ENCODE results near the gene ADAM12. TPM values are rescaled to one million over a fixed set of nuclear protein-coding genes. Genes with fewer than 3 reads are reported as not detected.

The ADAM12 gene
- total RNA-seq, 1 donor from 2014 or later = 8.0 TPM

GRCh38 chr10:126392068-126392467 lies 3.8 kb upstream of the ADAM12 start:
- Mint-ChIP-seq H3K4me3 (no peak overlapping the region), H3K27me3 (ENCODE audit: insufficient read depth, low read depth) (peaks cover 31% of the 10 kb centered on the region), H3K9me3 (peaks cover 4% of the 10 kb centered on the region), H3K27ac (no peak overlapping the region), H3K4me1 (peaks cover 21% of the 10 kb centered on the region), H3K36me3 (peaks cover 2% of the 10 kb centered on the region)
- H3F3A ChIP-seq (ENCODE audit: low read depth) = peaks cover 13% of the 10 kb centered on the region
- peaks cover 26% of the 10 kb centered on the region for H3K4me1 ChIP-seq
- H2AFZ ChIP-seq (replicated peaks) = no peak overlapping the region
- TF ChIP-seq EZH2 (IDR thresholded peaks at IDR 0.05) (no peak), EZH2phosphoT487 (IDR thresholded peaks at IDR 0.05) (no peak)
- TF ChIP-seq, protein P1, sequence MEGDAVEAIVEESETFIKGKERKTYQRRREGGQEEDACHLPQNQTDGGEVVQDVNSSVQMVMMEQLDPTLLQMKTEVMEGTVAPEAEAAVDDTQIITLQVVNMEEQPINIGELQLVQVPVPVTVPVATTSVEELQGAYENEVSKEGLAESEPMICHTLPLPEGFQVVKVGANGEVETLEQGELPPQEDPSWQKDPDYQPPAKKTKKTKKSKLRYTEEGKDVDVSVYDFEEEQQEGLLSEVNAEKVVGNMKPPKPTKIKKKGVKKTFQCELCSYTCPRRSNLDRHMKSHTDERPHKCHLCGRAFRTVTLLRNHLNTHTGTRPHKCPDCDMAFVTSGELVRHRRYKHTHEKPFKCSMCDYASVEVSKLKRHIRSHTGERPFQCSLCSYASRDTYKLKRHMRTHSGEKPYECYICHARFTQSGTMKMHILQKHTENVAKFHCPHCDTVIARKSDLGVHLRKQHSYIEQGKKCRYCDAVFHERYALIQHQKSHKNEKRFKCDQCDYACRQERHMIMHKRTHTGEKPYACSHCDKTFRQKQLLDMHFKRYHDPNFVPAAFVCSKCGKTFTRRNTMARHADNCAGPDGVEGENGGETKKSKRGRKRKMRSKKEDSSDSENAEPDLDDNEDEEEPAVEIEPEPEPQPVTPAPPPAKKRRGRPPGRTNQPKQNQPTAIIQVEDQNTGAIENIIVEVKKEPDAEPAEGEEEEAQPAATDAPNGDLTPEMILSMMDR (IDR thresholded peaks at IDR 0.05) = no peak
- H4K20me1 ChIP-seq (ENCODE audit: low read depth) = no peaks in the 10 kb centered on the region
- H3K9ac ChIP-seq = no peak overlapping the region
- no peak overlapping the region for H3K4me2 ChIP-seq
- H3K36me3 ChIP-seq = no peaks in the 10 kb centered on the region
- no peak for DNase-seq (ENCODE audit: low spot score)
- no peak overlapping the region for H3K27ac ChIP-seq
- H3K79me2 ChIP-seq (ENCODE audit: low read depth) = no peaks in the 10 kb centered on the region
- H3K27me3 ChIP-seq = peaks cover 34% of the 10 kb centered on the region
- no peaks in the 10 kb centered on the region for H3K9me3 ChIP-seq (ENCODE audit: low read depth)
- no peak overlapping the region for H3K4me3 ChIP-seq

GRCh38 chr10:126391192-126391885 lies 3.1 kb upstream of the ADAM12 start:
- Histone ChIP-seq H3K79me2 (ENCODE audit: low read depth) (no peaks in the 10 kb centered on the region), H3K27ac (no peak overlapping the region), H4K20me1 (ENCODE audit: low read depth) (no peaks in the 10 kb centered on the region), H3K27me3 (peaks cover 34% of the 10 kb centered on the region), H3K9ac (no peak overlapping the region), H3F3A (ENCODE audit: low read depth) (peaks cover 18% of the 10 kb centered on the region), H3K4me3 (no peak overlapping the region), H3K36me3 (no peaks in the 10 kb centered on the region), H2AFZ (replicated peaks) (no peak overlapping the region), H3K4me2 (peak overlapping the region; percentile 6), H3K4me1 (peaks cover 31% of the 10 kb centered on the region), H3K9me3 (ENCODE audit: low read depth) (no peaks in the 10 kb centered on the region)
- peaks cover 2% of the 10 kb centered on the region for H3K36me3 Mint-ChIP-seq
- no peak for DNase-seq (ENCODE audit: low spot score)
- no peak overlapping the region for H3K4me3 Mint-ChIP-seq
- TF ChIP-seq, protein P1 (IDR thresholded peaks at IDR 0.05) = no peak
- TF ChIP-seq EZH2 (IDR thresholded peaks at IDR 0.05) (no peak), EZH2phosphoT487 (IDR thresholded peaks at IDR 0.05) (no peak)
- peaks cover 4% of the 10 kb centered on the region for H3K9me3 Mint-ChIP-seq
- no peak overlapping the region for H3K27ac Mint-ChIP-seq
- peaks cover 28% of the 10 kb centered on the region for H3K4me1 Mint-ChIP-seq
- peaks cover 36% of the 10 kb centered on the region for H3K27me3 Mint-ChIP-seq (ENCODE audit: insufficient read depth, low read depth)

- Histone ChIP-seq H3K36me3 (no peaks in the 10 kb centered on the region), H3K4me3 (no peak overlapping the region), H3K27me3 (peaks cover 34% of the 10 kb centered on the region), H4K20me1 (ENCODE audit: low read depth) (no peaks in the 10 kb centered on the region), H3F3A (ENCODE audit: low read depth) (peaks cover 21% of the 10 kb centered on the region), H3K4me1 (peaks cover 27% of the 10 kb centered on the region), H3K79me2 (ENCODE audit: low read depth) (no peaks in the 10 kb centered on the region), H3K9ac (no peak overlapping the region), H3K4me2 (no peak overlapping the region), H2AFZ (replicated peaks) (no peak overlapping the region), H3K9me3 (ENCODE audit: low read depth) (no peaks in the 10 kb centered on the region), H3K27ac (no peak overlapping the region)
- no peak overlapping the region for H3K27ac Mint-ChIP-seq
- H3K9me3 Mint-ChIP-seq = peaks cover 4% of the 10 kb centered on the region
- H3K27me3 Mint-ChIP-seq (ENCODE audit: insufficient read depth, low read depth) = peaks cover 36% of the 10 kb centered on the region
- DNase-seq (ENCODE audit: low spot score) = no peak
- H3K36me3 Mint-ChIP-seq = peaks cover 2% of the 10 kb centered on the region
- H3K4me3 Mint-ChIP-seq = peak overlapping the region; percentile 72
- peaks cover 28% of the 10 kb centered on the region for H3K4me1 Mint-ChIP-seq
- TF ChIP-seq EZH2phosphoT487 (IDR thresholded peaks at IDR 0.05) (no peak), EZH2 (IDR thresholded peaks at IDR 0.05) (no peak)
- TF ChIP-seq, protein P1 (IDR thresholded peaks at IDR 0.05) = no peak
Observed at GRCh38 chr10:126390324-126390723, 2.0 kb upstream of the ADAM12 start.
